ENCODE results near the gene GALNTL6.
"Not testable (repeated sequence)": the region's sequence is repeated elsewhere in the genome, so short reads cannot be mapped to it uniquely, and the experiment has no call there.

Gene GALNTL6

DNA sequence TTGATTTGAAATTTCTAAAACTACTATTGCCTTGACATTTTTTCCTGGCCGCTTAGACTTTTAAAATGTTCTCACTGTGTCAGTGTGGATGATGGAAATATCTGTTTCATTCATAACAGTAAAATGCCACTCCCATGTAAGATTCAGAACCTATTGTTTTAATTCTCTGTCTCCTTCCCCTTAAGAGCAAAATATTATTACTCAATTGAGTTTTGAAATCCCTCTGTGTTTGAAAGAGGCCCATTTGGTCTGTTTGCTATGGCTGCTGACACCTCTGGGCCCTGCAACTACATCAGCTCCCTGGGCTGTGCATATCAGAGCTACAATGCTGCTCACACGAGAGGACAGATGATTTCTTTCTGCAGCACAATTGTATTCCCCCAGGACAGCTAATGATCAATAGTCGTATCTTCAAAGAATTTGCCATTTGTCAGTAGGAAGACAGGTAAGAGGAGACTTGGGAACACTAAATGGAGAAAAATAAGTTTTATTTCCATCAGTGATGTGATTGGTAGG, 967.4 kb downstream of the GALNTL6 start:
- Histone ChIP-seq H3K4me1 (ENCODE audit: control insufficient read depth, insufficient read depth, low read length, poor library complexity, severe bottlenecking) (no peaks in the 10 kb centered on the region), H3K9me3 (ENCODE audit: control insufficient read depth, low read length) (no peaks in the 10 kb centered on the region), H3K36me3 (ENCODE audit: control insufficient read depth, insufficient read depth, low read length) (no peaks in the 10 kb centered on the region), H3K27ac (ENCODE audit: low read depth, low read length, severe bottlenecking) (no peak overlapping the region), H3K4me3 (ENCODE audit: extremely low read depth, insufficient read depth, low read length, poor library complexity, severe bottlenecking) (no peak overlapping the region)
- WGBS, 2 experiments (ENCODE audit: insufficient coverage in 2 of 2), result 66% methylated on average over 2 of the region's 3 CpGs; no CpG with 5 or more reads in 1 of the 2 experiments

GRCh38 chr4:172785613-172786012, 972.4 kb downstream of the GALNTL6 start:
- Histone ChIP-seq H3K4me3 (ENCODE audit: extremely low read depth, insufficient read depth, low read length, poor library complexity, severe bottlenecking) (no peak overlapping the region), H3K27ac (ENCODE audit: low read depth, low read length, severe bottlenecking) (no peak overlapping the region), H3K36me3 (ENCODE audit: control insufficient read depth, insufficient read depth, low read length) (no peaks in the 10 kb centered on the region), H3K4me1 (ENCODE audit: control insufficient read depth, insufficient read depth, low read length, poor library complexity, severe bottlenecking) (no peaks in the 10 kb centered on the region), H3K9me3 (ENCODE audit: control insufficient read depth, low read length) (no peaks in the 10 kb centered on the region)
- 100% methylated on average over 1 of the region's 1 CpG; no CpG with 5 or more reads in 1 of the 2 experiments for WGBS, 2 experiments (ENCODE audit: insufficient coverage in 2 of 2)

DNA sequence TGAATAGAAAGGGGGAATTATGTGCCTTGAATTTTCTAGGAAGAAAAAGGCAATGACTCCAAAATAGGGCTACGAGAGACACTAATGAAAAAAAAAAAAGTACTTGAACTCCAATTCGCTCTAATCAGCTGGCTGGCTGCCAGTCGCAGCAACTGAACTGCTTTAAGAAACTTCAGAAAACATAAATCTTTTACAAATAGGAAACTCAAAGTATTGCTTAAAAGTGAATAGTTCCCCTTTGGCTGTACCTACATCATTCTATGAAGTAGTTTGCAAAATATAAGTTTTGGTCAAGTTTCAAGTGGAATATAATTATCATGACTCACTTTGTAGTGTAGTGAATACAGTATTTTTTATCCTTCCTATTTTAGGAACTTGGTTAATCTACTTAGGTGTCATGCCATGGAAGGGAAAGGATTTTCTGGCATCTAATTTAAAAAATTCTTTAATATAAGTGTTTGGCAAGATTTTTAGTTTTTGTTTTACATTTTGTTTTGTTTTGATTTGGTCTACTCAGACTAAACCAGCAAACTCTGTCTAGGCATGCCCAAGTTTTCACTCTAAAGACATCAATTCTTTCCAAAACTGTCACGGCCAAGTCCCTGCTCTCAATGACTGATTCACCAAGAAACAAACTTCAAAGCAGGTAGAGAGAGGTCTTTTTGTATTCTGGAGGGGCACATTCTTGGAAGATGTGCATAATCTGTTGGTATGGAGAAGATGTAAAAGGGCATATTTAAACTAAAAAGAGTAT, 973.0 kb downstream of the GALNTL6 start:
- Histone ChIP-seq H3K36me3 (ENCODE audit: control insufficient read depth, insufficient read depth, low read length) (no peaks in the 10 kb centered on the region), H3K4me1 (ENCODE audit: control insufficient read depth, insufficient read depth, low read length, poor library complexity, severe bottlenecking) (no peaks in the 10 kb centered on the region), H3K27ac (ENCODE audit: low read depth, low read length, severe bottlenecking) (no peak overlapping the region), H3K4me3 (ENCODE audit: extremely low read depth, insufficient read depth, low read length, poor library complexity, severe bottlenecking) (no peak overlapping the region), H3K9me3 (ENCODE audit: control insufficient read depth, low read length) (no peaks in the 10 kb centered on the region)
- WGBS, 2 experiments (ENCODE audit: insufficient coverage in 2 of 2), result 86 to 90% methylated on average over 1 to 2 of the region's 4 CpGs

GRCh38 chr4:172787111-172787510, 973.9 kb downstream of the GALNTL6 start:
- no peak overlapping the region for H3K4me3 ChIP-seq (ENCODE audit: extremely low read depth, insufficient read depth, low read length, poor library complexity, severe bottlenecking)
- H3K36me3 ChIP-seq (ENCODE audit: control insufficient read depth, insufficient read depth, low read length), result no peaks in the 10 kb centered on the region
- H3K4me1 ChIP-seq (ENCODE audit: control insufficient read depth, insufficient read depth, low read length, poor library complexity, severe bottlenecking), result no peaks in the 10 kb centered on the region
- no peak overlapping the region for H3K27ac ChIP-seq (ENCODE audit: low read depth, low read length, severe bottlenecking)
- WGBS, 2 experiments (ENCODE audit: insufficient coverage in 2 of 2), result 83% methylated on average over 2 of the region's 3 CpGs; no CpG with 5 or more reads in 1 of the 2 experiments
- no peaks in the 10 kb centered on the region for H3K9me3 ChIP-seq (ENCODE audit: control insufficient read depth, low read length)

GRCh38 chr4:172791841-172792240, 978.6 kb downstream of the GALNTL6 start:
- 91% methylated on average over 1 of the region's 4 CpGs; no CpG with 5 or more reads in 1 of the 2 experiments for WGBS, 2 experiments (ENCODE audit: insufficient coverage in 2 of 2)
- no peak overlapping the region for H3K4me3 ChIP-seq (ENCODE audit: extremely low read depth, insufficient read depth, low read length, poor library complexity, severe bottlenecking)
- H3K36me3 ChIP-seq (ENCODE audit: control insufficient read depth, insufficient read depth, low read length), result no peaks in the 10 kb centered on the region
- H3K4me1 ChIP-seq (ENCODE audit: control insufficient read depth, insufficient read depth, low read length, poor library complexity, severe bottlenecking), result no peaks in the 10 kb centered on the region
- no peak overlapping the region for H3K27ac ChIP-seq (ENCODE audit: low read depth, low read length, severe bottlenecking)
- no peaks in the 10 kb centered on the region for H3K9me3 ChIP-seq (ENCODE audit: control insufficient read depth, low read length)

DNA sequence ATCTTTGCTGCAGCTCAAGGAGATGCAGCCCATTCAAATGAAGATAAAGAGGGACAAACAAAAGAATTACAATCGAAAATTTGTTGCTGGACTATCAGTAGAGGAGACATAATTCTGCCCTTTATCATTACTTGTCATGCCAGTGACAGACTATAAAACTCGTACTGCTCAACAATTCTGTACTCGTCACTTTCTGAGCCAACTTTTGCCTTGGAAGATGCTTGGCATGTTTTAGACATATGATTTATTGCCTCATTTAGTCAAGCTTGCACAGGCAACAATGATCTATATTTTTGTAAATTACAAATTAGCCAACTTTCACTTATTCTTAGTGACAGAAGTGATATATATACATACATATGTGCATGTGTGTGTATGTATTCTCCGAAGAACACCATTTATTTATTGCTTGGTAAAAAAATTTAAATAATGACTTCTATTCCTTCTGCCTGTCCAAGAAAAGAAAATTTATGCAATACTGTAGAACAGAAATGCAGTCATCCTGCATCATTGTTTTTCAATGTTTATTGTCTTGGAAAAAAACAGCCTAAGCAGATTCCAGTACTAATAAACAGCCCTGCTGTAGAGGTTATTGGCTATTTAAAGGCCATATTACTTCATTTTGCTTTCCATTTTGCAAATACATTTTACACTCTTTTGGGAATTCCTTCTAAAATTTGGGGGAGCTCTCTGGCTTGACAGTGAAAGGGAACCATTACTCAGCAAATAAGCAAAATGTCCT, 980.5 kb downstream of the GALNTL6 start:
- H3K27ac ChIP-seq (ENCODE audit: low read depth, low read length, severe bottlenecking), result no peak overlapping the region
- 43 to 92% methylated on average over 1 to 2 of the region's 4 CpGs for WGBS, 2 experiments (ENCODE audit: insufficient coverage in 2 of 2)

DNA sequence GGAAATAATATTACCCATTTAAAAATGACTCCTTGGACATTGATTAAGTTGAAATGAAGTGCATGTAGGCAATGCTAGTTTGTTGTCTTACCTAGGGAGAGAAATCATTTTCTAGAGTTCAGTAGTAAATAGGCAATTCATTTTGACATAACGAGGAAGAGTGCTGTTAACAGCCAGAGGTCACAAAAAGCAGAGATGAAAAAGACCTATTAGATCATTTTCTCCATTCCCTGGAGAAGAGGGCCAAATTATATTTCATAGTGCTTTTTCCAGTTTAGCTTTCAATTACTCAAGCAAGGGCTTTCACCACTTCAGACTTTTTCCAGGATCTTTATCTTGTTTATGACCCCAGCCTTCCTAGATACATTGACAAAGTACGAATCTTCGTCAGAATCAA, 981.1 kb downstream of the GALNTL6 start:
- Histone ChIP-seq H3K36me3 (ENCODE audit: control insufficient read depth, insufficient read depth, low read length) (no peaks in the 10 kb centered on the region), H3K4me3 (ENCODE audit: extremely low read depth, insufficient read depth, low read length, poor library complexity, severe bottlenecking) (no peak overlapping the region), H3K27ac (ENCODE audit: low read depth, low read length, severe bottlenecking) (no peak overlapping the region), H3K4me1 (ENCODE audit: control insufficient read depth, insufficient read depth, low read length, poor library complexity, severe bottlenecking) (no peaks in the 10 kb centered on the region), H3K9me3 (ENCODE audit: control insufficient read depth, low read length) (no peaks in the 10 kb centered on the region)
- 75 to 94% methylated on average over 2 to 3 of the region's 3 CpGs for WGBS, 2 experiments (ENCODE audit: insufficient coverage in 2 of 2)

More for the DNA sequence above, 980.5 kb downstream of the GALNTL6 start:
- H3K4me3 ChIP-seq (ENCODE audit: extremely low read depth, insufficient read depth, low read length, poor library complexity, severe bottlenecking), result no peak overlapping the region
- H3K9me3 ChIP-seq (ENCODE audit: control insufficient read depth, low read length), result no peaks in the 10 kb centered on the region
- H3K36me3 ChIP-seq (ENCODE audit: control insufficient read depth, insufficient read depth, low read length), result no peaks in the 10 kb centered on the region
- H3K4me1 ChIP-seq (ENCODE audit: control insufficient read depth, insufficient read depth, low read length, poor library complexity, severe bottlenecking), result no peaks in the 10 kb centered on the region

DNA sequence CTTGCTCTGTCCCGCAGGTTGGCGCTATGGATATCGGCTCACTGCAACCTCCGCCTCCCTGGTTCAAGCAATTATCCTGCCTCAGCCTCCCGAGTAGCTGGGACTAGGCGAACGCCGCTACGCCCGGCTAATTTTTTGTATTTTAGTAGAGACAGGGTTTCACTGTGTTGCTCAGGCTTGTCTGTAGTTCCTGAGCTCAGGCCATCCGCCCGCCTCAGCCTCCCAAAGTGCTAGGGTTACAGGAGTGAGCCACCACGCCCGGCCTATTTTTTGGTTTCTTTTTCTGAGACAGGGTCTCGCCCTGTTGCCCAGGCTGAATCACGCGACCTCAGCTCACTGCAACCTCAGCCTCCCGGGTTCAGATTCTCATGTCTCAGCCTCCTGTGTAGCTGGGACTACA, 984.1 kb downstream of the GALNTL6 start:
- not testable (repeated sequence) for H3K36me3 ChIP-seq (ENCODE audit: control insufficient read depth, insufficient read depth, low read length); H3K9me3 ChIP-seq (ENCODE audit: control insufficient read depth, low read length); H3K4me3 ChIP-seq (ENCODE audit: extremely low read depth, insufficient read depth, low read length, poor library complexity, severe bottlenecking); H3K27ac ChIP-seq (ENCODE audit: low read depth, low read length, severe bottlenecking); H3K4me1 ChIP-seq (ENCODE audit: control insufficient read depth, insufficient read depth, low read length, poor library complexity, severe bottlenecking)
- 92 to 93% methylated on average over 16 to 18 of the region's 18 CpGs for WGBS, 2 experiments (ENCODE audit: insufficient coverage in 2 of 2)

- no peaks in the 10 kb centered on the region for H3K36me3 ChIP-seq (ENCODE audit: control insufficient read depth, insufficient read depth, low read length)
Measured at GRCh38 chr4:172802032-172802431, 988.8 kb downstream of the GALNTL6 start.

DNA sequence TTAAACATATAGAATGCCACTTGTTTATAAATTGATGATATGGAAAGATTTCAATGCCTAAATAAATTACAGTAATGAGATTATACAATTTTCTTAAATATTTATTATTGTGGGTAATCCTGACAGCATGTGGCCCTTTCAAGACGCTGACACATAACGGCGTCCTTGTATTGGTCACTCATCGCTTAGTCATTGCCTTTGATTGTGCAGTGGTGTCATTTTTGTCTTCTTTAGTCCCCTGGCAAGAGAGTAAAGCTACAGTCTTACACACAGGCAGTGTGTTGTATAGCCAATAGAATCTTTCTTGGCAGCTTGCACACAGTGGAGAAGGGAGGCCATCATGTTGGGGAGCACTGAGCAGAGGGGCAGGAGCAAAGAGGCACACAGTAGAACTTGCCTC, 993.6 kb downstream of the GALNTL6 start:
- WGBS, 2 experiments (ENCODE audit: insufficient coverage in 2 of 2), result no CpG with 5 or more reads among the region's 4 CpGs
- Histone ChIP-seq H3K36me3 (ENCODE audit: control insufficient read depth, insufficient read depth, low read length) (no peaks in the 10 kb centered on the region), H3K4me1 (ENCODE audit: control insufficient read depth, insufficient read depth, low read length, poor library complexity, severe bottlenecking) (no peaks in the 10 kb centered on the region), H3K4me3 (ENCODE audit: extremely low read depth, insufficient read depth, low read length, poor library complexity, severe bottlenecking) (no peak overlapping the region), H3K9me3 (ENCODE audit: control insufficient read depth, low read length) (no peaks in the 10 kb centered on the region), H3K27ac (ENCODE audit: low read depth, low read length, severe bottlenecking) (no peak overlapping the region)

More at GRCh38 chr4:172802032-172802431, 988.8 kb downstream of the GALNTL6 start:
- Histone ChIP-seq H3K4me1 (ENCODE audit: control insufficient read depth, insufficient read depth, low read length, poor library complexity, severe bottlenecking) (no peaks in the 10 kb centered on the region), H3K27ac (ENCODE audit: low read depth, low read length, severe bottlenecking) (no peak overlapping the region), H3K9me3 (ENCODE audit: control insufficient read depth, low read length) (no peaks in the 10 kb centered on the region), H3K4me3 (ENCODE audit: extremely low read depth, insufficient read depth, low read length, poor library complexity, severe bottlenecking) (no peak overlapping the region)
- WGBS, 2 experiments (ENCODE audit: insufficient coverage in 2 of 2), result no CpG with 5 or more reads among the region's 2 CpGs
